Uterus (tissue), 2 donors: ENCODE data around the gene CTDSPL.

Experiments
- CTCF ChIP-seq, 4 experiments: fragments of 200-600 bp in 2 of 4; fragments of 450-650 bp in 2 of 4; sonication (generic) in 2 of 4; IDR thresholded peaks; one replicate each; pipeline ENCODE4 v1.5.1; 2016 to 2019; ENCODE audit warnings: antibody characterized with exemption in 4 of 4, mild to moderate bottlenecking in 2 of 4, moderate library complexity in 1 of 4
- POLR2A ChIP-seq, 2 donors: fragments of 450-650 bp; IDR thresholded peaks; one replicate each; pipeline ENCODE4 v1.6.1; 2016; ENCODE audit warnings: antibody characterized with exemption in 2 of 2, mild to moderate bottlenecking in 1 of 2, moderate library complexity in 1 of 2

GRCh38 chr3:37849146-37849923 lies 12.3 kb upstream of the CTDSPL start:
- TF ChIP-seq CTCF (IDR thresholded peaks at IDR 0.05) = no peak
- no peak for TF ChIP-seq POLR2A (IDR thresholded peaks at IDR 0.05)
